ENCODE measurements around the gene CTF1.
A peak's percentile ranks its signal among the peaks of the same experiment; 100 is the strongest.
"Not testable (repeated sequence)": the region's sequence is repeated elsewhere in the genome, so short reads cannot be mapped to it uniquely, and the experiment has no call there.

Gene CTF1

GRCh38 chr16:30931068-30931650 is 34.7 kb downstream of the CTF1 start:
- no peak for DNase-seq

- DNase-seq: peak in 1 of 2 experiments; percentile 31
Observed at GRCh38 chr16:30934827-30935557, 38.6 kb downstream of the CTF1 start.

GRCh38 chr16:30937692-30938091 is 41.3 kb downstream of the CTF1 start:
- DNase-seq: no peak

- DNase-seq: not testable (repeated sequence)
Observed at GRCh38 chr16:30939571-30939970, 43.2 kb downstream of the CTF1 start.

- peak in 1 of 2 experiments; percentile 34 for DNase-seq
Observed at GRCh38 chr16:30941600-30942425, 45.4 kb downstream of the CTF1 start.

GRCh38 chr16:30942426-30942806 is 46.0 kb downstream of the CTF1 start:
- no peak for DNase-seq

- DNase-seq: no peak
Observed at GRCh38 chr16:30944352-30944751, 47.9 kb downstream of the CTF1 start.

GRCh38 chr16:30946671-30947540 is 50.5 kb downstream of the CTF1 start:
- no peak for DNase-seq

- no peak for DNase-seq
Observed at GRCh38 chr16:30947541-30947858, 51.1 kb downstream of the CTF1 start.

GRCh38 chr16:30947859-30948666 is 51.6 kb downstream of the CTF1 start:
- DNase-seq: peak; percentile 37 to 50

GRCh38 chr16:30948667-30949649 is 52.5 kb downstream of the CTF1 start, which contains the start of gene ORAI3:
Gene ORAI3, plus strand, starts transcription at chr16:30949068. Its CDS starts 222 bp downstream, at chr16:30949290.
- peak in 1 of 2 experiments; percentile 17 for DNase-seq

- DNase-seq: no peak
Observed at GRCh38 chr16:30949650-30950515, 53.5 kb downstream of the CTF1 start.

- DNase-seq: no peak
Observed at GRCh38 chr16:30950516-30951065, 54.2 kb downstream of the CTF1 start.

- no peak for DNase-seq
Observed at GRCh38 chr16:30951193-30951592, 54.8 kb downstream of the CTF1 start.

- DNase-seq: peak in 1 of 2 experiments; percentile 47
Observed at GRCh38 chr16:30951750-30952149, 55.3 kb downstream of the CTF1 start.

- no peak for DNase-seq
Observed at GRCh38 chr16:30953111-30953510, 56.7 kb downstream of the CTF1 start.
